22Rv1 (cell line): ENCODE data around the gene TCP1.
A peak's percentile ranks its signal among the peaks of the same experiment; 100 is the strongest.
"Not testable (repeated sequence)": the region's sequence is repeated elsewhere in the genome, so short reads cannot be mapped to it uniquely, and the experiment has no call there.

Experiments used
- H3K27ac ChIP-seq: fragments of 450-650 bp; 2 replicates; pipeline ENCODE4 v1.5.1; 2017
- ZFX ChIP-seq: fragments of 450-650 bp; IDR thresholded peaks from 2 replicates; pipeline ENCODE4 v1.6.1; 2017; ENCODE audit warnings: antibody characterized with exemption, borderline replicate concordance
- TF ChIP-seq, protein P1 (sequence below): fragments of 450-650 bp; IDR thresholded peaks from 2 replicates; pipeline ENCODE4 v1.5.1; 2017; ENCODE audit warnings: mild to moderate bottlenecking

TCP1 gene

DNA sequence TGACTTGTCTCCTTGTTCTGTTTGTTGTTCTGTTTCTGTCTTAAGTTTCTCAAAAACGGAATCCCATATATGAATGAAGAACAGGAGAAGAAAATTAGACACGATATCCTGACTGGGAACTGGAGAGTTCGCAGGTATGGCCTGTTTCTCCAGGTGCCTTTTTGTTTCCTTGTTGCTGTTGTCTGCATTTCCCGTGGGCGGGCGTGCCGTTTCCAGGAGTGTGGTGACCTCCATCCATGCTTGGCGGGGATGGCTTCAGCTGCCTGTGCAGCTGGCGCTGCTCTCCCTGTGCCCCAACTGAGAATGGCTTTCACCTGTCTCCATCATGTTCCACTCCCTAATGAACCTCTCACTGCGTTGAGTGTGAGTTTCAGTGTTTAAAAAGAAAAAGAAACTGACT lies 15.1 kb upstream of the TCP1 start:
- TF ChIP-seq, protein P1, sequence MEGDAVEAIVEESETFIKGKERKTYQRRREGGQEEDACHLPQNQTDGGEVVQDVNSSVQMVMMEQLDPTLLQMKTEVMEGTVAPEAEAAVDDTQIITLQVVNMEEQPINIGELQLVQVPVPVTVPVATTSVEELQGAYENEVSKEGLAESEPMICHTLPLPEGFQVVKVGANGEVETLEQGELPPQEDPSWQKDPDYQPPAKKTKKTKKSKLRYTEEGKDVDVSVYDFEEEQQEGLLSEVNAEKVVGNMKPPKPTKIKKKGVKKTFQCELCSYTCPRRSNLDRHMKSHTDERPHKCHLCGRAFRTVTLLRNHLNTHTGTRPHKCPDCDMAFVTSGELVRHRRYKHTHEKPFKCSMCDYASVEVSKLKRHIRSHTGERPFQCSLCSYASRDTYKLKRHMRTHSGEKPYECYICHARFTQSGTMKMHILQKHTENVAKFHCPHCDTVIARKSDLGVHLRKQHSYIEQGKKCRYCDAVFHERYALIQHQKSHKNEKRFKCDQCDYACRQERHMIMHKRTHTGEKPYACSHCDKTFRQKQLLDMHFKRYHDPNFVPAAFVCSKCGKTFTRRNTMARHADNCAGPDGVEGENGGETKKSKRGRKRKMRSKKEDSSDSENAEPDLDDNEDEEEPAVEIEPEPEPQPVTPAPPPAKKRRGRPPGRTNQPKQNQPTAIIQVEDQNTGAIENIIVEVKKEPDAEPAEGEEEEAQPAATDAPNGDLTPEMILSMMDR, result no peak
- TF ChIP-seq ZFX, result no peak
- no peak overlapping the region for H3K27ac ChIP-seq

DNA sequence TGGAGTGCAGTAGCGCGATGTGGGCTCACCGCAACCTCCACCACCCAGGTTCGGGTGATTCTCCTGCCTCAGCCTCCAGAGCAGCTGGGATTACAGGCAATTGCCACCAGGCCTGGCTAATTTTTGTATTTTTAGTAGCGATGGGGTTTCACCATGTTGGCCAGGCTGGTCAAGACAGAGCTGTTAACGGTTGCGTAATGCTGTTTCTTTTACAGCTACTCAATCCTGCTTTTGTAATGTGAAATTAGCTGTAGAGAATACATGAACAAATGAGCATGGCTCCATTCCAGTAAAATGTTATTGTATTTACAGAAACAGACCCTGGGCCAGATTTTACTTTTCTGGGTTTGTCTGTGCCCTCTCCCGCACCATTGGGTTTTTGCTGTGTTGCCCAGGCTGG lies 12.5 kb upstream of the TCP1 start:
- H3K27ac ChIP-seq, result no peak overlapping the region
- TF ChIP-seq ZFX, result no peak
- TF ChIP-seq, protein P1, result no peak

DNA sequence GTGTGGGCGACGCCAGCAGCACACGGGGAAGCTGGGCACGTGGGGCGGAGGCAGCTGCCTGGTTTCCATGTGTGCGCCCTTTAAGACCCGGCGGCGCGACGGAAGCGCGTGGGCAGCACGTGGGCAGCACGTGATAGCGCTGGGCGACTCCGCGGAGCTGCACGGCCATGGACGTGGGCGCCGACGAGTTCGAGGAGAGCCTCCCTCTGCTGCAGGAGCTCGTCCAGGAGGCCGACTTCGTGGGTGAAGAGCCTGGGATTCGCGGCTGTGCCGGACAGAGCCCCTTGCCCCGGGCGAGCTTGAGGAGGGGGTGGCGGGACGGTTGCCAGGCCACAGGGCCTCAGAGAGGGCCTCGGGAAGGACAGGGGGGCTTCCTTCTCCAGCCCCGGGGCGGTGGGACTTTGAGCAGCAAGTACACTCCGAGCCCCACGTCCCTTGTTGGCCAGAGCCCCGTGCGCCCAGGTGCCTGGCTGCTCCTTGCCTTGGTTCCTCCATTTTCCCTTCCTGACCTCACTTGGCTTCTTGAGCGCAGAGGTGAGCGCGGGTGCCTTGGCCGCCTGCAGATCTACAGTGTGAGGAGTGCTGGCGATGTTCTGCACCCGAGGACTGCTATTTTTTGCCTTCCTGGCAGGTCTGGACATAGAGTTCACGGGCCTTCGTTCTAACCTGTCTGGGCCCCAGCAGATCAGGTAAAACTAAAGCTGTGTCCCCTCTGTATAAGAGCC lies 10.9 kb upstream of the TCP1 start, which contains the start of gene PNLDC1:
PNLDC1 (plus strand) TSS at position 136 of the 725 bp plus-strand sequence; CDS start at position 168, 32 bp downstream.
- H3K27ac ChIP-seq, result no peak within 1 kb of the TSS
- TF ChIP-seq ZFX, result no peak
- TF ChIP-seq, protein P1, result no peak

DNA sequence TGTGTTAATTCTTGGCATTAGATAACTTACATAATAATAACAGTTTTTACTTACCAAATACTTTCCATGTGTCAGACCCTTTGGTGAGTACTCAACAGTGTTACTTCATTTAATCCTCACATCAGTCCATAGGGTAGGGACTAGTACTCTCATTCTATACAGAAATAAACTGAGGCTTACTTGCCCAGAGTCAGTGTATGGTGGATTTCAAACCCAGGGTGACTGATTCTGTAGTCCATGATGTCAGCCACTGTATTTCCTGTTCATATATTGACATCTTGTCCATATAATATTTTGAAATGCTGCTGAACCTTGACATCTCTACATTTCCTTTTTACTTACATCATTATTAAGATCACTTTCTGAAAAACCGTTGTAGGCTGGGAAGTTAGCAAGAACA lies 8.2 kb upstream of the TCP1 start:
- no peak overlapping the region for H3K27ac ChIP-seq
- TF ChIP-seq ZFX, result no peak
- TF ChIP-seq, protein P1, result no peak

DNA sequence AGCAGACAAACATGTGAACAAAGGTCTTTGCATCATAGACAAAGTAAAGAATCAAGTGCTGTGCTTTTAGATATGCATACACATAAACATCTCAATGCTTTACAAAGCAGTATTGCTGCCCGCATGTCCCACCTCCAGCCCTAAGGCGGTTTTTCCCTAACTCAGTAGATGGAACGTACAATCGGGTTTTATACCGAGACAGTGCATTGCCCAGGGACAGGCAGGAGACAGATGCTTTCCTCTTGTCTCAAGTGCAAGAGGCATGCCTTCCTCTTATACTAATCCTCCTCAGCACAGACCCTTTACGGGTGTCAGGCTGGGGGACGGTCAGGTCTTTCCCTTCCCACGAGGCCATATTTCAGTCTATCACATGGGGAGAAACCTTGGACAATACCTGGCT lies 5.6 kb upstream of the TCP1 start:
- H3K27ac ChIP-seq, result not testable (repeated sequence)

DNA sequence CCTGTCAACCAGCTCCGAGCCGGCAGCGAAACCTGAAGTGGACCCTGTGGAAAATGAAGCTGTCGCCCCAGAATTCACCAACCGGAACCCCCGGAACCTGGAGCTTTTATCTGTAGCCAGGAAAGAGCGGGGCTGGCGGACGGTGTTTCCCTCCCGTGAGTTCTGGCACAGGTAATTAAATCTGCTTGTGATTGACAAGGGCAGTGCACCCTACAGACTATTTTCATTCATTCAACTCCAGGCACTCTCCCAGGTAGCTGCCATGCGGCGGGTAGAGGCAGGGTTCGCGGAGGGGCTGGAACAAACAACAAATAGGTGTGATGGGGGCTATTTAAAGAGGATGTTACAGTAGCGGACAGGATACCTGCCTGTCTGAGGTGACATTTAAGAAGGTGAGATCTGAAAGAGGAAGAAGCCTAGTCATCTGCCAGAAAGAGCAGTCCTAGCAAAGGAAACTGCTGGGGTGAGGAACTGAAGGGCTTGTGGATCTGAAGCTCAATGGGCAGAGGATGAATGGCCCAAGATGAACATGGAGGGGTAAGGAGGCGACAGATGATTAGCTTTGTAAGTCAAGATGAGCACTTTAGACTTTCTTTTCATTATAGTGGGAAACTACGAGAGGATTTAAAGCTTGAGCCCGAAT lies 1.7 kb upstream of the TCP1 start:
- peak overlapping the region; percentile 93 for H3K27ac ChIP-seq

DNA sequence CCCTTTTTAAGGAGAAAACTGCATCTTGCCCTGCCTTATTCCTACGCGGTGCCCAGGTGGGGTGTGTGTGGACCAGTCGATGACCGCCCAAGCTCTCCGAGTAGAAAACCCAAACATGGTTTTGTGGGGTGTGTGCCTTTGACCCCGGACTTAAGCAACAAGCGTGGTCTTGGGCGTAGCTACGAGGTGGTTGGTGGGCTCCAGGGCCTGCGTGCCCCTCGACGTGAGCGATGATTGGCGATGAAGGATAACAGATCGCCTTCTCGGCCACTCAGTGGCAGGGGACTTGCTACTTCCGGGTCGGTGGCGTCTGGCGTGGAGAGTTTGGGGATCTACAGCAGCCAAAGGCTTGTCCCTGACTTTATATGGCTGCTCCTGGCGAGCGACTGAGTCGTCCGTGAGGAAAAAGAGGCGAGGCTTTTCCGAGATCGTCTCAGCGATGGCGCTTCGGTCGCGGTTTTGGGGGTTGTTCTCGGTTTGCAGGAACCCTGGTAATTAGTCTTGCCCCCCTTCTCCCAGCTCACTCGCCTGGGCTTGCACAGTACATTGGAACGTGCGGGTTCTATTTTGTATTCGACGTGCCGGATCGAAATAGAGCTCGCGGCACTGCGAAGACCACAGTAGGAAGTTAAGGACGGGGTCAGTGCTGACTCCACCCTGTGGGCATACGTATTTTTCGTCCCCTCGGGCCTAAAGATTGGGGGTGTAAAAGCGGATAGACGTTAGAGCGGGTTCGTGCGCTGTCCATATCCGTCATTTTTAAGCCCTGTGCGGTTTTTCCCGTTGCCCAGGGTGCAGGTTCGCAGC lies 950 bp upstream of the TCP1 start, which contains the start of gene MRPL18:
MRPL18 (plus strand) TSS at position 319 of the 807 bp plus-strand sequence; CDS start at position 440, 121 bp downstream.
- H3K27ac ChIP-seq, result peak within 1 kb of the TSS; percentile 93
- no peak for TF ChIP-seq ZFX
- TF ChIP-seq, protein P1, result no peak

More for the DNA sequence above, 1.7 kb upstream of the TCP1 start:
- TF ChIP-seq, protein P1, result no peak
- TF ChIP-seq ZFX, result no peak
